Measurements from ENCODE around the gene OR4D2.
"Not testable (repeated sequence)": the region's sequence is repeated elsewhere in the genome, so short reads cannot be mapped to it uniquely, and the experiment has no call there.

The OR4D2 gene

DNA sequence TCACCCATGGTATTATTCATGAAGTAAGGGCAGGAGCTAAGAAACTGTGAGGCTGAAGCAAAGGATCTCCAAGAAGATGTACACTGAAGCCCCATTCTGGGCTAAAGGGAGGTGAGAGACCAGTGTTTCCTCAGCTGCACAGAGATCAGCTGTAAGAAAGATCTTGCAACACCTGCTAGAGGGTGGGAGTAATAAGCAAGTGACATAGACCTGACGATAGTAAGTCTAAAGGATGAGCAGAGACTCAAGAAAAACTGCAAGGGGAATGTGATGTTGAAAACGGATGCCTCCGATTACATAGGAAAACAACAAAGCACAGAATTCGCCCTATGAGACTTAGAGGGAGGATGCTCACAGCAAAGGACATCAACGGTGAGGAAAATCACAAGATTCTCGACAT, at the start of gene OR4D2:
TSS of gene OR4D2 (plus strand) at position 301 of the 400 bp plus-strand sequence. CDS start 2,674 bp downstream, outside the sequence.
- no peak for DNase-seq

- no peak for DNase-seq
These were observed 49.4 kb upstream of the OR4D2 start for GRCh38 chr17:58117382-58117781.

DNA sequence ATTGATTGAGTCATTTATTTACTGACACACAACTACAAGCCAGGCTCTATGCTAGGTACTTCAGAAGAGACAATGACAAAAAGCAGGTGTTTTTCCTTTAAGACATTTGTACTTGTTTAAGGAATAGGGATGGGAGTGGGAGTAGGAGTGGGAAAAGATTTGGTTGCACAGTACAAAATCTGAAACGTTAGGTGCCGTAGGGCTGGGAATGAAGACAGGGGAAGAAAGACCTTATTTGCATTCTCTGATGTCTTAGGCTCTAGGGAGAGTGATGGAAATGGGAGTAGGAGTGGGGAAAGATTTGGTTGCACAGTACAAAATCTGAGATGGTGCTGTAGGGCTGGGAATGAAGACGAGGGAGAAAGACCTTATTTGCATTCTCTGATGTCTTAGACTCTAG, 47.3 kb upstream of the OR4D2 start:
- no peak for DNase-seq

- no peak for DNase-seq
These were observed 46.5 kb upstream of the OR4D2 start for GRCh38 chr17:58120195-58120822.

GRCh38 chr17:58121925-58122324, 44.9 kb upstream of the OR4D2 start:
- no peak for DNase-seq

GRCh38 chr17:58127846-58128245, 38.9 kb upstream of the OR4D2 start:
- DNase-seq, result no peak

GRCh38 chr17:58132697-58133096, 34.1 kb upstream of the OR4D2 start:
- not testable (repeated sequence) for DNase-seq

- no peak for DNase-seq
These were observed 30.0 kb upstream of the OR4D2 start for GRCh38 chr17:58136669-58137279.

GRCh38 chr17:58141505-58141904, 25.3 kb upstream of the OR4D2 start:
- DNase-seq, result no peak

GRCh38 chr17:58143335-58143734, 23.4 kb upstream of the OR4D2 start:
- not testable (repeated sequence) for DNase-seq

DNA sequence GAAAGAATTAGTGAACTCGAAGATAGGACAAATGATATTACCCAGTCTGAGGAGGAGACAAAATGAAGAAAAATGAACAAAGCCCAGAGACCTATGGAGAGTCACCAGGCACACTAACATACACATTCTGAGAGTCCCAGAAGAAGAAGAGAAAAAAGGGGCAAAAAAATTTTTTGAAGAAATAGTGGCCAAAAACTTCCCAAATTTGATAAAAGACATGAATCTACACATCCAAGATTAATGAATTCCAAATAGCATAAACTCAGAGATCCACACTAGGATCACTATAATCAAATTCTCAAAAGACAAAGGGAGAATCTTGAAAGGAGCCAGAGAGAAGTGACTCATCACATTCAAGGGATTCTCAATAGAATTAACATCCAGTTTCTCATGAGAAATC, 22.0 kb upstream of the OR4D2 start:
- no peak for DNase-seq

DNA sequence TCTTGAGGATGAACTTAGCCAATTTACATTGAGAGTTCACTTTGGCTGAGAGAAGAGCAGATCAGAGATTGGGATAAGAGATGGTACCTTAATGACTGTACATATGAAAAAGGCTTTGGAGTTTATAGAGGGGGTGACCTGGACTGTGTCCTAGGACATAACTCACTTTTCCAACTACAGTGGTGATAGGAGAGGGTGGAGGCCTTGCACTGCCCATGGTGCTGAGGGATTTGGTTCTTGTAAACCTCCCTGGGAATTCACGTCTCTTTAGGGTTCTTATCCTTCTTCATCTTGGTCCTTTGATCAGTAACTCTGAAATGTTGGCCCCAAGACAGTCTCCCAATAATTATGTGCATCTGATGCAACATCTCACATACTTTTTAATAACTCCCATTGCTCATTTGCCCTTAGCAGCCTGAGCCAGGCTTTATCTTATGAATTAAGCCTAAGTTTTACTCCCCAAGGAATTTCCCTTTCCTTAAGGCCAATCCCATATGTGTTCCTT, 18.8 kb upstream of the OR4D2 start, which contains the start of gene OR4D1:
TSS of gene OR4D1 (plus strand) at position 455 of the 505 bp plus-strand sequence. CDS start 6,770 bp downstream, outside the sequence.
- DNase-seq, result no peak

DNA sequence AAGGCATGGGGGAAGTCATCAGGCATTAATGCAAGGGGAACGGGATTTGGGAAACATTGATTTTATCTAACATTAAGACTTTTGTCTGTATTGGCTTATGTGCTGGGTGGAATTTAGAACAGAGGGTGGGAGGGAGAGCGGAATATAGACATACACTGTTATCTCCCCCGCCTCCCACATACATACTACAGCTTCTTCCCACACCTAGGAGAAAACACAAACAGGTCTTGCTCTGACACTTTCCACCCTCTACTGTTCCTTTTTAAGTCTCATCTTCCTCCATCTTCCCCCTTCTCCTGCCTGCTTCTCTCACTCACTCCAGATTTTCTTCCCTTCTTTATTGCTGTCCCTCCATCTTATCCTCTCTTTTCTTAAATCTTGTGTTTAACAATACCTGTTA, 18.2 kb upstream of the OR4D2 start:
- DNase-seq, result no peak

- no peak for DNase-seq
These were observed 16.4 kb upstream of the OR4D2 start for GRCh38 chr17:58150394-58150793.

GRCh38 chr17:58153046-58153445, 13.7 kb upstream of the OR4D2 start:
- DNase-seq, result no peak

GRCh38 chr17:58153671-58154070, 13.1 kb upstream of the OR4D2 start:
- no peak for DNase-seq

- no peak for DNase-seq
These were observed 9.7 kb upstream of the OR4D2 start for GRCh38 chr17:58156839-58157803.

DNA sequence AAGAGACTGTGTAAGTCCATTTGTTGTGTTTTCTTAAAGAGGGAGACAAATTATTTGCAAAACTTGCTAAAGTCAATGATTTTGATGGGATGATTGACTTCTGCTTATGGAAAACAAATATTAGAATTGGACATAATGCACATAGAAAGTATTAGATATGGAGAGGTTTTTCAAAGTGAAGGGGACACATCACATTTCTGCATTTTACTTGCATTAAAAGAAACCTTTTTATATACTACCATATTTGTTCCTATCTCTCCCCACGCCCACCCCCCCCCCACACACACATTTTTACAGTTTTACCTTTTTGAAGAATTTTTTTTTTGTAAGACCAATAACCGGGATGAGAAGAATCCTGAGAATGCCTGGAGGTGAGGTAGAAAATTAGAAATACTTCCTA, 8.6 kb upstream of the OR4D2 start:
- DNase-seq, result no peak

- no peak for DNase-seq
These were observed 5.2 kb upstream of the OR4D2 start for GRCh38 chr17:58161566-58161965.

DNA sequence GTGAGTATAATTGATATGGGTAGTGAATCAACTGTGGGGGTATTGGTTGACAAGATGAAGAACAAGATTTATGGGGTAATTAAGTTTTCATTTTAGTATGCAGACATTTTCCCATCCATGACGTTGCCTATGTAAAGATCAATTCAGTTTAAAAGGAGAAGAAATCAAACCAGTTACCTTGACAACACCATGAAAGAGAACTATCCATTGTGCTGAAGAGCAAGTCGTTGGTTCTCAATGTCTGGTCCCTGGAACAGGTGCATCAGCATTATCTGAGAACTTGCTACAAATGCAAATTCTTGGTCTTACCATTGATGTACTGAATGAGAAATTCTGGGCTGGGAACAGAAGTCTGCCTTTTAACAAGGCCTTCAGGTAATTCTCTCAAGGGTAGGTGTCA, 801 bp upstream of the OR4D2 start:
- DNase-seq, result no peak

DNA sequence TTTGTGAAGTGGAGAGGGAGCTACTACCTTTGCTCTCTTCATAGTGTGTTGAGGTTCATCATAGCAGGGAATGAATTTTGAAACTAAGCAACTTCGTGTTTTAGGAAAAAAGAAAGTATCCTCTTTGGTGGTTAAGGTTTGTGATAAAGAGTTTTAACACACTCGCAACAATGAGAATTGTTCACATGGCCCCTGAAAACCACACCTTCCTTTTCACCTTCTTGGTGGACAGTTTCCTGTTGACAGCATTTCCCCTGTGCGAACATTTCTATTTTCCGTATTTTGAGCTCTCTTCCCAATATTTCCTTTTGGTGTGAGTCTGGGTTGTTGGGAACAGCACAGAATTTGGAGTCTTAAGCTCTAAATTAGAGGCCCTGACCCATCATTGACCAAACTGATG, 3.8 kb downstream of the OR4D2 start:
- no peak for DNase-seq

- peak; percentile 10 for DNase-seq
These were observed 5.7 kb downstream of the OR4D2 start for GRCh38 chr17:58172369-58173071.

DNA sequence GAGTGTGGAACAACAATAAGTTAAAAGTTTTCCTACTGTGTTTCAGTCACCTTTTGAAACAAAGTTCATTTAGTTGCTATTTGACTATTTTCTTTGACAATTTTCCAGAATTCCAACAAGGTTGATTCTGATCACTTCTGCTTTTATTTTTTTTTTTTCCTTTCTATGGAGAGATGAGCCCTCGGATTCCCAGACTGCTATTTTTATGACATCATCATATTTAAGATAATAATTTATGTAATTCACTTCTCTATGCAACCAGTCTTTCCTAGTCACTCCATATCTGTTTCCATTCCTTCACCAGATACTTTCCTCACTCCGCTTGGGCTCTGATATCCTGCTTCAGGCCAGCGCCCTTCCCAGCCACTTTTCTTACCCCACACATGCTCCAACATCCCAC, 8.1 kb downstream of the OR4D2 start:
- no peak for DNase-seq
